PC-3 (cell line): ENCODE data around the gene COL4A6. TPM values are rescaled to one million over a fixed set of nuclear protein-coding genes. Genes with fewer than 3 reads are reported as not detected.

Source experiments
- ATAC-seq: fragments of 200-7000 bp; cut with Tn5 transposase; 2 replicates; pipeline ENCODE4 v1.9.1; 2020; ENCODE audit warnings: mild to moderate bottlenecking, moderate library complexity
- BruUV-seq: library from RNA; stranded (reverse); fragments of 400-500 nt; replicated peaks from 2 replicates; lab custom pipeline; 2021; lab: Mats Ljungman, UMichigan
- CTCF ChIA-PET: fragments of 300-600 bp; sonication (Branson Sonifier 250); formaldehyde crosslinking; loops from one replicate; lab custom pipeline; 2022; ENCODE audit warnings: antibody characterized with exemption; lab: Charles Lee
- POLR2A ChIA-PET: fragments of 300-600 bp; sonication (Branson Sonifier 250); formaldehyde crosslinking; loops from one replicate; lab custom pipeline; 2022; ENCODE audit warnings: antibody characterized with exemption; ENCODE audit not compliant: unreplicated experiment; lab: Charles Lee
- DNase-seq: peaks from one replicate; pipeline ENCODE4 v3.0.0-alpha.2; 2015
- H2AFZ ChIP-seq: fragments of 300-600 bp; sonication (generic); 2 replicates; pipeline ENCODE4 v1.6.0; 2016; ENCODE audit warnings: antibody characterized with exemption, low read length
- H3F3A ChIP-seq: fragments of 300-600 bp; sonication (generic); one replicate; pipeline ENCODE4 v1.6.0; 2017; ENCODE audit warnings: antibody characterized with exemption, low read length, control low read depth, mild to moderate bottlenecking; ENCODE audit not compliant: unreplicated experiment
- H3K27ac ChIP-seq: fragments of 300-600 bp; sonication (generic); 2 replicates; pipeline ENCODE4 v1.5.1; 2016; ENCODE audit warnings: mild to moderate bottlenecking, low read length
- H3K27me3 ChIP-seq: fragments of 300-600 bp; sonication (generic); 2 replicates; pipeline ENCODE4 v1.6.1; 2016; ENCODE audit warnings: low read length, mixed read lengths
- H3K36me3 ChIP-seq: fragments of 300-600 bp; sonication (generic); 2 replicates; pipeline ENCODE4 v1.6.1; 2016; ENCODE audit warnings: low read depth, mixed run types, low read length, mixed read lengths
- H3K4me1 ChIP-seq: fragments of 300-600 bp; sonication (generic); 2 replicates; pipeline ENCODE4 v1.5.1; 2016; ENCODE audit warnings: low read length; ENCODE audit not compliant: insufficient read depth
- H3K4me2 ChIP-seq: fragments of 300-600 bp; sonication (generic); 2 replicates; pipeline ENCODE4 v1.6.0; 2016; ENCODE audit warnings: low read length
- H3K4me3 ChIP-seq: fragments of 300-600 bp; sonication (generic); 2 replicates; pipeline ENCODE4 v1.5.1; 2016; ENCODE audit warnings: mild to moderate bottlenecking, low read length, mixed read lengths
- H3K79me2 ChIP-seq: fragments of 300-600 bp; sonication (generic); 2 replicates; pipeline ENCODE4 v1.6.1; 2017; ENCODE audit warnings: low read length, mixed read lengths
- H3K9ac ChIP-seq: fragments of 300-600 bp; sonication (generic); 2 replicates; pipeline ENCODE4 v1.6.0; 2016; ENCODE audit warnings: mild to moderate bottlenecking, low read length
- H3K9me2 ChIP-seq: fragments of 300-600 bp; sonication (generic); replicated peaks from 2 replicates; pipeline ENCODE4 v1.6.1; 2016; ENCODE audit warnings: mixed run types, low read length, mixed read lengths
- H3K9me3 ChIP-seq: fragments of 300-600 bp; sonication (generic); 2 replicates; pipeline ENCODE4 v1.6.1; 2016; ENCODE audit warnings: low read length, mixed read lengths
- H4K20me1 ChIP-seq: fragments of 300-600 bp; sonication (generic); 2 replicates; pipeline ENCODE4 v1.6.1; 2016; ENCODE audit warnings: low read length, mixed read lengths
- CTCF ChIP-seq: fragments of 300-600 bp; sonication (generic); conservative IDR thresholded peaks from 2 replicates; pipeline ENCODE4 v1.5.1; 2017; ENCODE audit warnings: antibody characterized with exemption, low read depth, mild to moderate bottlenecking, low read length
- EZH2 ChIP-seq: fragments of 300-600 bp; sonication (generic); IDR thresholded peaks from one replicate; pipeline ENCODE4 v1.6.1; 2017; ENCODE audit warnings: antibody characterized with exemption, mild to moderate bottlenecking, low read length; ENCODE audit not compliant: unreplicated experiment
- EZH2phosphoT487 ChIP-seq: fragments of 300-600 bp; sonication (generic); IDR thresholded peaks from 2 replicates; pipeline ENCODE4 v1.6.1; 2018; ENCODE audit warnings: mild to moderate bottlenecking, antibody characterized with exemption, low read length, borderline replicate concordance
- intact Hi-C: fragments of 100-400 bp; cut with micrococcal nuclease; formaldehyde crosslinking; loops from 2 replicates; pipeline ENCODE4 v1.9.0; 2023
- total RNA-seq: library from RNA; depleted of rRNA; stranded (reverse); fragments of >200 nt; gene quantifications from 2 replicates; pipeline ENCODE4 v1.2.3, GENCODE V29; 2014

The COL4A6 gene
- total RNA-seq, 1 experiment from 2014 or later: 4.4 TPM

- intact Hi-C loops: no loop called here
- POLR2A ChIA-PET: interaction anchor here (0.5 kb wide), 1 partner anchor 1275 kb away, joined by 3 read pairs; the partner anchor contains the start of gene NXT2
Measured at GRCh38 chrX:108261549-108262203, 176.5 kb downstream of the COL4A6 start.

GRCh38 chrX:108257556-108257955 is 180.7 kb downstream of the COL4A6 start:
- ATAC-seq (peak; percentile 55), DNase-seq (peak; percentile 60)
- Histone ChIP-seq H3K79me2 (no peaks in the 10 kb centered on the region), H4K20me1 (no peaks in the 10 kb centered on the region), H3K4me1 (peaks cover 48% of the 10 kb centered on the region), H3K27me3 (no peaks in the 10 kb centered on the region), H3K4me3 (no peak overlapping the region), H3K27ac (no peak overlapping the region; the same call in 1 of the 2 replicates), H3K9me3 (no peaks in the 10 kb centered on the region), H2AFZ (no peak overlapping the region), H3F3A (no peaks in the 10 kb centered on the region), H3K9ac (no peak overlapping the region), H3K4me2 (peak overlapping the region; percentile 10), H3K36me3 (no peaks in the 10 kb centered on the region), H3K9me2 (no peaks in the 10 kb centered on the region)
- ChIA-PET POLR2A (no interaction called here), CTCF (no interaction called here)
- TF ChIP-seq CTCF: no peak
- TF ChIP-seq EZH2phosphoT487: no peak
- no peak for TF ChIP-seq EZH2
- no TSS peak for BruUV-seq
- intact Hi-C loops: no loop called here

More at GRCh38 chrX:108261549-108262203, 176.5 kb downstream of the COL4A6 start:
- H3F3A ChIP-seq: no peaks in the 10 kb centered on the region
- H3K79me2 ChIP-seq: no peaks in the 10 kb centered on the region
- H3K9me3 ChIP-seq: no peaks in the 10 kb centered on the region
- peak overlapping the region; percentile 37; the same call in 1 of the 2 replicates for H3K9ac ChIP-seq
- no TSS peak for BruUV-seq
- H3K27ac ChIP-seq: peak overlapping the region; percentile 83
- no peaks in the 10 kb centered on the region for H3K36me3 ChIP-seq
- CTCF ChIA-PET: no interaction called here
- peak; percentile 83 for DNase-seq
- H2AFZ ChIP-seq: peak overlapping the region; percentile 54; the same call in 1 of the 2 replicates
- H3K9me2 ChIP-seq: no peaks in the 10 kb centered on the region
- no peak overlapping the region for H3K4me3 ChIP-seq
- TF ChIP-seq CTCF (no peak), EZH2phosphoT487 (no peak), EZH2 (no peak)
- ATAC-seq: peak; percentile 70
- H3K27me3 ChIP-seq: no peaks in the 10 kb centered on the region
- H3K4me1 ChIP-seq: peaks cover 45% of the 10 kb centered on the region
- peak overlapping the region; percentile 35 for H3K4me2 ChIP-seq
- no peaks in the 10 kb centered on the region for H4K20me1 ChIP-seq

- H3K9me3 ChIP-seq: no peaks in the 10 kb centered on the region
- intact Hi-C loops: no loop called here
- no peak overlapping the region for H3K4me2 ChIP-seq
- no peaks in the 10 kb centered on the region for H3K36me3 ChIP-seq
- no peak overlapping the region for H2AFZ ChIP-seq
- no peak overlapping the region for H3K9ac ChIP-seq
- no peaks in the 10 kb centered on the region for H3K9me2 ChIP-seq
- H3K79me2 ChIP-seq: no peaks in the 10 kb centered on the region
- no peak overlapping the region for H3K27ac ChIP-seq
- no peaks in the 10 kb centered on the region for H3F3A ChIP-seq
- no peaks in the 10 kb centered on the region for H4K20me1 ChIP-seq
- no peak overlapping the region for H3K4me3 ChIP-seq
- H3K27me3 ChIP-seq: no peaks in the 10 kb centered on the region
- H3K4me1 ChIP-seq: peaks cover 30% of the 10 kb centered on the region
- TF ChIP-seq CTCF (no peak), EZH2 (no peak), EZH2phosphoT487 (no peak)
- POLR2A ChIA-PET: no interaction called here
- DNase-seq (peak; percentile 37), ATAC-seq (no peak; the same call in 1 of the 2 replicates)
- no TSS peak for BruUV-seq
- CTCF ChIA-PET: no interaction called here
Measured at GRCh38 chrX:108254636-108255035, 183.6 kb downstream of the COL4A6 start.
